Natural killer cell (primary cell): ENCODE measurements around the gene CASKIN2. TPM values are rescaled to one million over a fixed set of nuclear protein-coding genes. Genes with fewer than 3 reads are reported as not detected.
A peak's percentile ranks its signal among the peaks of the same experiment; 100 is the strongest.

Experiments
- ATAC-seq, 3 donors: fragments of 150-1000 bp in 2 of 3; fragments of 200-7000 bp in 1 of 3; cut with Tn5 transposase; 1 replicate in 1 of 3; 2 replicates in 2 of 3; pipeline ENCODE4 v1.10.0; 2021; ENCODE audit warnings: mild to moderate bottlenecking in 2 of 3, moderate library complexity in 2 of 3
- DNase-seq, 2 donors: peaks; one replicate each; pipeline versions ENCODE4 v3.0.0 to v3.0.0-alpha.2; 2013 to 2021; ENCODE audit warnings: mixed read lengths in 1 of 2
- H3K27ac ChIP-seq: one replicate; pipeline ENCODE4 v1.5.1; 2013; ENCODE audit warnings: mild to moderate bottlenecking, low read length
- H3K27me3 ChIP-seq: one replicate; pipeline ENCODE4 v1.6.1; 2013; ENCODE audit warnings: low read length; ENCODE audit not compliant: control insufficient read depth, insufficient read depth
- H3K36me3 ChIP-seq: one replicate; pipeline ENCODE4 v1.6.1; 2013; ENCODE audit warnings: low read length; ENCODE audit not compliant: control insufficient read depth, insufficient read depth
- H3K4me1 ChIP-seq: one replicate; pipeline ENCODE4 v1.6.1; 2013; ENCODE audit warnings: low read length; ENCODE audit not compliant: control insufficient read depth, insufficient read depth
- H3K4me3 ChIP-seq: one replicate; pipeline ENCODE4 v1.5.1; 2013; ENCODE audit warnings: low read length
- H3K9me3 ChIP-seq: one replicate; pipeline ENCODE4 v1.6.1; 2013; ENCODE audit warnings: low read length; ENCODE audit not compliant: control insufficient read depth, insufficient read depth
- H3K27ac Mint-ChIP-seq, 2 donors: one replicate each; pipeline ENCODE4 v1.8.0; 2022; ENCODE audit warnings: mild to moderate bottlenecking in 2 of 2, mixed read lengths in 2 of 2, moderate library complexity in 1 of 2
- H3K27me3 Mint-ChIP-seq, 2 donors: one replicate each; pipeline ENCODE4 v1.8.0; 2022; ENCODE audit warnings: low read depth in 2 of 2, mixed read lengths in 2 of 2
- H3K36me3 Mint-ChIP-seq: one replicate; pipeline ENCODE4 v1.8.0; 2022; ENCODE audit warnings: mixed read lengths
- H3K4me1 Mint-ChIP-seq, 2 donors: one replicate each; pipeline ENCODE4 v1.8.0; 2022; ENCODE audit warnings: mixed read lengths in 2 of 2
- H3K4me3 Mint-ChIP-seq: one replicate; pipeline ENCODE4 v1.8.0; 2022; ENCODE audit warnings: mild to moderate bottlenecking, moderate library complexity, mixed read lengths
- H3K9me3 Mint-ChIP-seq, 2 donors: one replicate each; pipeline ENCODE4 v1.8.0; 2022; ENCODE audit warnings: mixed read lengths in 2 of 2
- WGBS: methylation state at CpG from one replicate; pipeline ENCODE4 v1.1.7; 2013; ENCODE audit warnings: missing lambda C conversion rate; ENCODE audit not compliant: insufficient coverage; 5-methylcytosine and 5-hydroxymethylcytosine counted together
- intact Hi-C: fragments of 100-400 bp; cut with micrococcal nuclease; formaldehyde crosslinking; loops from one replicate; pipeline ENCODE4 v1.14.2; 2022
- total RNA-seq, 4 donors: library from RNA; stranded (reverse); fragments of 120-200 nt in 1 of 4; gene quantifications; one replicate each; pipeline versions ENCODE4 v1.2.3 to v1.2.4, GENCODE V29; 2013 to 2022
- TF ChIP-seq, protein P1 (sequence below): fragments of 200-600 bp; IDR thresholded peaks from one replicate; pipeline ENCODE4 v1.8.0; 2022; ENCODE audit warnings: antibody characterized with exemption

CASKIN2 gene
- total RNA-seq, 3 donors from 2014 or later (not counting 1 experiment from before 2014, with no cell fraction given) = 0.49 to 1.8 (median 1.7) TPM

DNA sequence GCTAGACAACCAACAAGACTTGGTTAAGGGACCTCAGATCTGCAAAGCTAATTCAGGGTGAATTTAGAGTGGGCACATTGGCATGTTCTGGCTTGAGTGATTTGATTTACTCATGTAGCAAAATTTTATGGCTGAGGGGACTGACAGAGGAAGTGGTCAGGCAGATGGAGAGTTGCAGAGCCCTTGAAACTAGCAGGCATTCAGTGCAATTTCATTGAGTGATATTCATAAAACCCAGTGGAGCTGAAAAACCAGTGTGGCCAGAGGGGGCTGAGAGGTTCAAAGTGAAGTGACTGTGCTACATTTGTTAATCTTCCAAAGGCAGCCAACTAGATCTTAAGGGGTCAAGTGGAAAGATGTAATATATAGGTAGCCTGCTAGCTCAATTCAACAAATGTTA lies 61.1 kb downstream of the CASKIN2 start:
- H3K4me3 ChIP-seq = no peak overlapping the region
- no peaks in the 10 kb centered on the region for H3K27me3 ChIP-seq
- Mint-ChIP-seq H3K36me3 (no peaks in the 10 kb centered on the region), H3K4me1 (peaks cover 28 to 33% of the 10 kb centered on the region in 2 donors), H3K27ac (no peak overlapping the region), H3K9me3 (no peaks in the 10 kb centered on the region), H3K27me3 (no peaks in the 10 kb centered on the region), H3K4me3 (peak overlapping the region; percentile 32)
- no peak for DNase-seq
- intact Hi-C loops = no loop called here
- H3K4me1 ChIP-seq = peaks cover 22% of the 10 kb centered on the region
- no peak for ATAC-seq
- H3K9me3 ChIP-seq = no peaks in the 10 kb centered on the region
- H3K27ac ChIP-seq = no peak overlapping the region
- TF ChIP-seq, protein P1, sequence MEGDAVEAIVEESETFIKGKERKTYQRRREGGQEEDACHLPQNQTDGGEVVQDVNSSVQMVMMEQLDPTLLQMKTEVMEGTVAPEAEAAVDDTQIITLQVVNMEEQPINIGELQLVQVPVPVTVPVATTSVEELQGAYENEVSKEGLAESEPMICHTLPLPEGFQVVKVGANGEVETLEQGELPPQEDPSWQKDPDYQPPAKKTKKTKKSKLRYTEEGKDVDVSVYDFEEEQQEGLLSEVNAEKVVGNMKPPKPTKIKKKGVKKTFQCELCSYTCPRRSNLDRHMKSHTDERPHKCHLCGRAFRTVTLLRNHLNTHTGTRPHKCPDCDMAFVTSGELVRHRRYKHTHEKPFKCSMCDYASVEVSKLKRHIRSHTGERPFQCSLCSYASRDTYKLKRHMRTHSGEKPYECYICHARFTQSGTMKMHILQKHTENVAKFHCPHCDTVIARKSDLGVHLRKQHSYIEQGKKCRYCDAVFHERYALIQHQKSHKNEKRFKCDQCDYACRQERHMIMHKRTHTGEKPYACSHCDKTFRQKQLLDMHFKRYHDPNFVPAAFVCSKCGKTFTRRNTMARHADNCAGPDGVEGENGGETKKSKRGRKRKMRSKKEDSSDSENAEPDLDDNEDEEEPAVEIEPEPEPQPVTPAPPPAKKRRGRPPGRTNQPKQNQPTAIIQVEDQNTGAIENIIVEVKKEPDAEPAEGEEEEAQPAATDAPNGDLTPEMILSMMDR = no peak
- H3K36me3 ChIP-seq = no peaks in the 10 kb centered on the region

GRCh38 chr17:75450270-75450669 lies 65.1 kb downstream of the CASKIN2 start:
- H3K36me3 ChIP-seq = no peaks in the 10 kb centered on the region
- H3K4me3 ChIP-seq = no peak overlapping the region
- no peaks in the 10 kb centered on the region for H3K4me1 ChIP-seq
- intact Hi-C loops = no loop called here
- DNase-seq (no peak), ATAC-seq (no peak)
- Mint-ChIP-seq H3K36me3 (no peaks in the 10 kb centered on the region), H3K4me1 (peaks cover 8% of the 10 kb centered on the region in 2 donors), H3K4me3 (no peak overlapping the region), H3K9me3 (no peaks in the 10 kb centered on the region), H3K27me3 (no peaks in the 10 kb centered on the region), H3K27ac (no peak overlapping the region)
- H3K27me3 ChIP-seq = no peaks in the 10 kb centered on the region
- no peak overlapping the region for H3K27ac ChIP-seq
- TF ChIP-seq, protein P1 = no peak
- 93% methylated on average over 4 of the region's 4 CpGs for WGBS
- no peaks in the 10 kb centered on the region for H3K9me3 ChIP-seq

Other genes with a start within 250 kb of the CASKIN2 start
- gene MIF4GD, start 244.3 kb downstream of the CASKIN2 start, total RNA-seq = 10 to 100 TPM; 44.5 to 56.9 (median 50.3) TPM
- 10 to 100 TPM; 12.1 to 17.7 (median 14.8) TPM for gene SLC25A19, start 226.1 kb downstream of the CASKIN2 start, total RNA-seq
- 100 to 1,000 TPM; 115 to 142 (median 116) TPM for gene GRB2, start 109.9 kb downstream of the CASKIN2 start, total RNA-seq
- gene TMEM94, start 58.9 kb downstream of the CASKIN2 start, total RNA-seq = 100 to 1,000 TPM in 2 of 3 donors, 10 to 100 TPM in 1; 84.4 to 142 (median 104) TPM
- gene TSEN54, start 991 bp upstream of the CASKIN2 start, total RNA-seq = 100 to 1,000 TPM; 180 to 224 (median 186) TPM
- gene LLGL2, start 10.2 kb upstream of the CASKIN2 start, total RNA-seq = 100 to 1,000 TPM; 229 to 302 (median 244) TPM
- 100 to 1,000 TPM; 336 to 372 (median 339) TPM for gene MYO15B, start 72.3 kb upstream of the CASKIN2 start, total RNA-seq
- 1 to 10 TPM in 2 of 3 donors, under 1 TPM in 1; 0.95 to 2.0 (median 1.5) TPM for gene SMIM5, start 117.9 kb upstream of the CASKIN2 start, total RNA-seq
- 10 to 100 TPM; 33.4 to 39.1 (median 34.3) TPM for gene RECQL5, start 151.6 kb upstream of the CASKIN2 start, total RNA-seq
- 100 to 1,000 TPM; 234 to 246 (median 240) TPM for gene SAP30BP, start 151.8 kb upstream of the CASKIN2 start, total RNA-seq
- 1 to 10 TPM in 1 of 3 donors, under 1 TPM in 2; 0.38 to 1.0 (median 0.68) TPM for gene ITGB4, start 205.9 kb upstream of the CASKIN2 start, total RNA-seq
- 10 to 100 TPM; 11.9 to 15.9 (median 12.6) TPM for gene GALK1, start 249.7 kb upstream of the CASKIN2 start, total RNA-seq